ENCODE data around the gene CEACAM16.

Gene CEACAM16

GRCh38 chr19:44653977-44654774 is 44.8 kb upstream of the CEACAM16 start:
- H3K4me1 ChIP-seq (ENCODE audit: low read length), result peaks cover 11% of the 10 kb centered on the region
- no peak overlapping the region for H2AFZ ChIP-seq (ENCODE audit: low read depth, low read length)
- H3K9ac ChIP-seq (ENCODE audit: low read length), result no peak overlapping the region

GRCh38 chr19:44657211-44657921 is 41.6 kb upstream of the CEACAM16 start:
- no peaks in the 10 kb centered on the region for H3K79me2 ChIP-seq (ENCODE audit: low read length)
- H3K27me3 ChIP-seq (ENCODE audit: low read depth, low read length), result peaks cover 29% of the 10 kb centered on the region
- no peak overlapping the region for H2AFZ ChIP-seq (ENCODE audit: low read depth, low read length)
- H3K9me3 ChIP-seq (ENCODE audit: insufficient read depth, low read length), result no peaks in the 10 kb centered on the region
- H3K36me3 ChIP-seq (replicated peaks; ENCODE audit: low read depth, low read length), result no peaks in the 10 kb centered on the region
- no peak overlapping the region for H3K4me3 ChIP-seq (ENCODE audit: low read length)
- no peak overlapping the region for H3K9ac ChIP-seq (ENCODE audit: low read length)
- no peak for TF ChIP-seq EZH2phosphoT487 (IDR thresholded peaks at IDR 0.05; ENCODE audit: low read depth)
- TF ChIP-seq, protein P1, sequence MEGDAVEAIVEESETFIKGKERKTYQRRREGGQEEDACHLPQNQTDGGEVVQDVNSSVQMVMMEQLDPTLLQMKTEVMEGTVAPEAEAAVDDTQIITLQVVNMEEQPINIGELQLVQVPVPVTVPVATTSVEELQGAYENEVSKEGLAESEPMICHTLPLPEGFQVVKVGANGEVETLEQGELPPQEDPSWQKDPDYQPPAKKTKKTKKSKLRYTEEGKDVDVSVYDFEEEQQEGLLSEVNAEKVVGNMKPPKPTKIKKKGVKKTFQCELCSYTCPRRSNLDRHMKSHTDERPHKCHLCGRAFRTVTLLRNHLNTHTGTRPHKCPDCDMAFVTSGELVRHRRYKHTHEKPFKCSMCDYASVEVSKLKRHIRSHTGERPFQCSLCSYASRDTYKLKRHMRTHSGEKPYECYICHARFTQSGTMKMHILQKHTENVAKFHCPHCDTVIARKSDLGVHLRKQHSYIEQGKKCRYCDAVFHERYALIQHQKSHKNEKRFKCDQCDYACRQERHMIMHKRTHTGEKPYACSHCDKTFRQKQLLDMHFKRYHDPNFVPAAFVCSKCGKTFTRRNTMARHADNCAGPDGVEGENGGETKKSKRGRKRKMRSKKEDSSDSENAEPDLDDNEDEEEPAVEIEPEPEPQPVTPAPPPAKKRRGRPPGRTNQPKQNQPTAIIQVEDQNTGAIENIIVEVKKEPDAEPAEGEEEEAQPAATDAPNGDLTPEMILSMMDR (IDR thresholded peaks at IDR 0.05; ENCODE audit: low read depth, low read length), result peak; percentile 94
- peak overlapping the region; percentile 36 for H3K4me2 ChIP-seq (ENCODE audit: low read length)
- H3K4me1 ChIP-seq (ENCODE audit: low read length), result peaks cover 11% of the 10 kb centered on the region
- no peak overlapping the region for H3K27ac ChIP-seq (ENCODE audit: low read length)
- no peaks in the 10 kb centered on the region for H4K20me1 ChIP-seq (ENCODE audit: insufficient read depth, low read length)

More at GRCh38 chr19:44653977-44654774, 44.8 kb upstream of the CEACAM16 start:
- TF ChIP-seq, protein P1 (IDR thresholded peaks at IDR 0.05; ENCODE audit: low read depth, low read length), result peak; percentile 90
- no peak for TF ChIP-seq EZH2phosphoT487 (IDR thresholded peaks at IDR 0.05; ENCODE audit: low read depth)
- Histone ChIP-seq H3K4me3 (ENCODE audit: low read length) (peak overlapping the region; percentile 4; the same call in 1 of the 2 replicates), H3K79me2 (ENCODE audit: low read length) (no peaks in the 10 kb centered on the region), H3K27ac (ENCODE audit: low read length) (no peak overlapping the region), H3K9me3 (ENCODE audit: insufficient read depth, low read length) (no peaks in the 10 kb centered on the region), H3K27me3 (ENCODE audit: low read depth, low read length) (peaks cover 29% of the 10 kb centered on the region), H4K20me1 (ENCODE audit: insufficient read depth, low read length) (no peaks in the 10 kb centered on the region), H3K4me2 (ENCODE audit: low read length) (peak overlapping the region; percentile 57), H3K36me3 (replicated peaks; ENCODE audit: low read depth, low read length) (no peaks in the 10 kb centered on the region)

DNA sequence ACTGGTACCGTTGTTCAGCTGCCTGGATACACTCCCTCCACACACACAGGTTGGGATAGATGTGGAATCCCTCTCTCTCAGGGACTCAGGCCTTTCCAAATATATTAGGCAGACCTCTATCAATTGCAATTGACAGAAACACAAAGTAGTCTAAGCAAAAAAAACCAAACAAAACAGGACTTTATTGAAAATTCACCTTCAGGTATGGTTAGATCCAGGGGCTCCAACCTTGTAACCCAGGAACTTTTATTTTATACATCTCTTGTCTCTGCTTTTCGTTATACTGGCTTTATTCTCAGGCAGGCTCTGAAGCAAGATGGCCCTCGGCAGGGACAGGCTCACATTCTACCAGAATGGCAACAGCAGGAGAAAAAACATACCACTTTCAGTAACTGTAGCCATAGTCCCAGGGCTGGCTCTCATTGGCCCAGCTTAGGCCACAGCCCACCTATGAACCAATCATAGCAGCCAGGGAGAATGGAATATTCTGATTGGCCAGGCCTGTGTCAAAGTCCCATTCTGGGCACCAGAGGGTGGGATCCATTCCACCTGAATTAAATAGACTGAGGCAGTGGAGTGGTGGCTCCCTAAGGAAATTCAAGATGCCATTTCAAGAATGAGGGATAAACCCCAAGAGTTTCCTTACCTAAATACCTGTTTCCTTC is 40.8 kb upstream of the CEACAM16 start:
- no peaks in the 10 kb centered on the region for H3K79me2 ChIP-seq (ENCODE audit: low read length)
- H3K27ac ChIP-seq (ENCODE audit: low read length), result no peak overlapping the region
- no peaks in the 10 kb centered on the region for H3K9me3 ChIP-seq (ENCODE audit: insufficient read depth, low read length)
- no peaks in the 10 kb centered on the region for H4K20me1 ChIP-seq (ENCODE audit: insufficient read depth, low read length)
- no peak overlapping the region for H3K9ac ChIP-seq (ENCODE audit: low read length)
- no peak overlapping the region for H2AFZ ChIP-seq (ENCODE audit: low read depth, low read length)
- H3K27me3 ChIP-seq (ENCODE audit: low read depth, low read length), result peaks cover 32% of the 10 kb centered on the region
- H3K36me3 ChIP-seq (replicated peaks; ENCODE audit: low read depth, low read length), result no peaks in the 10 kb centered on the region
- H3K4me3 ChIP-seq (ENCODE audit: low read length), result no peak overlapping the region
- H3K4me1 ChIP-seq (ENCODE audit: low read length), result peaks cover 11% of the 10 kb centered on the region
- no peak for TF ChIP-seq EZH2phosphoT487 (IDR thresholded peaks at IDR 0.05; ENCODE audit: low read depth)
- TF ChIP-seq, protein P1 (IDR thresholded peaks at IDR 0.05; ENCODE audit: low read depth, low read length), result no peak
- no peak overlapping the region for H3K4me2 ChIP-seq (ENCODE audit: low read length)

GRCh38 chr19:44660081-44660480 is 38.9 kb upstream of the CEACAM16 start:
- no peak overlapping the region for H3K9ac ChIP-seq (ENCODE audit: low read length)
- no peaks in the 10 kb centered on the region for H3K4me1 ChIP-seq (ENCODE audit: low read length)
- H3K79me2 ChIP-seq (ENCODE audit: low read length), result no peaks in the 10 kb centered on the region
- no peaks in the 10 kb centered on the region for H4K20me1 ChIP-seq (ENCODE audit: insufficient read depth, low read length)
- no peak overlapping the region for H3K4me2 ChIP-seq (ENCODE audit: low read length)
- no peak overlapping the region for H3K4me3 ChIP-seq (ENCODE audit: low read length)
- peaks cover 35% of the 10 kb centered on the region for H3K27me3 ChIP-seq (ENCODE audit: low read depth, low read length)
- no peak overlapping the region for H3K27ac ChIP-seq (ENCODE audit: low read length)
- no peaks in the 10 kb centered on the region for H3K36me3 ChIP-seq (replicated peaks; ENCODE audit: low read depth, low read length)
- H3K9me3 ChIP-seq (ENCODE audit: insufficient read depth, low read length), result no peaks in the 10 kb centered on the region
- TF ChIP-seq EZH2phosphoT487 (IDR thresholded peaks at IDR 0.05; ENCODE audit: low read depth), result no peak
- TF ChIP-seq, protein P1 (IDR thresholded peaks at IDR 0.05; ENCODE audit: low read depth, low read length), result no peak
- no peak overlapping the region for H2AFZ ChIP-seq (ENCODE audit: low read depth, low read length)
